GM12891 (cell line): ENCODE results near the gene PAPPA2.

Experiments used
- DNase-seq: peaks from one replicate; pipeline ENCODE4 v3.0.0; 2011; ENCODE audit warnings: low spot score; ENCODE audit not compliant: insufficient read length
- FAIRE-seq: peaks from 2 replicates; lab custom pipeline; 2011; peaks lifted over from hg19 to GRCh38; lab: Jason Lieb, UNC
- PAX5 ChIP-seq: IDR thresholded peaks from 2 replicates; pipeline ENCODE4 v1.6.1; 2011; ENCODE audit warnings: low read length, moderate library complexity, mild to moderate bottlenecking; ENCODE audit not compliant: insufficient read depth, severe bottlenecking
- POLR2A ChIP-seq: IDR thresholded peaks from 2 replicates; pipeline ENCODE4 v1.6.1; 2011; ENCODE audit warnings: low read depth, low read length, control low read depth
- POLR2AphosphoS5 ChIP-seq: IDR thresholded peaks from 2 replicates; pipeline ENCODE4 v1.6.1; 2011; ENCODE audit warnings: low read depth, low read length, control low read depth
- POU2F2 ChIP-seq: IDR thresholded peaks from 2 replicates; pipeline ENCODE4 v1.6.1; 2011; ENCODE audit warnings: low read depth, mild to moderate bottlenecking, control low read depth, low read length, moderate library complexity
- SPI1 ChIP-seq: IDR thresholded peaks from 2 replicates; pipeline ENCODE4 v1.6.1; 2011; ENCODE audit warnings: low read depth, low read length, control low read depth
- TAF1 ChIP-seq: IDR thresholded peaks from 2 replicates; pipeline ENCODE4 v1.6.1; 2011; ENCODE audit warnings: low read depth, low read length, control low read depth

PAPPA2 gene

GRCh38 chr1:176831150-176831549 lies 368.2 kb downstream of the PAPPA2 start:
- FAIRE-seq (no peak), DNase-seq (no peak)

GRCh38 chr1:176837708-176838107 lies 374.7 kb downstream of the PAPPA2 start:
- FAIRE-seq (no peak), DNase-seq (no peak)
- TF ChIP-seq TAF1 (no peak), PAX5 (no peak), SPI1 (no peak), POU2F2 (no peak), POLR2AphosphoS5 (no peak), POLR2A (no peak)

More at GRCh38 chr1:176831150-176831549, 368.2 kb downstream of the PAPPA2 start:
- no peak for TF ChIP-seq POU2F2
- TF ChIP-seq PAX5, result no peak
- no peak for TF ChIP-seq POLR2AphosphoS5
- TF ChIP-seq POLR2A, result no peak
- no peak for TF ChIP-seq TAF1
- no peak for TF ChIP-seq SPI1

- FAIRE-seq (no peak), DNase-seq (no peak)
- TF ChIP-seq SPI1, result no peak
- TF ChIP-seq TAF1, result no peak
- no peak for TF ChIP-seq POLR2AphosphoS5
- TF ChIP-seq POU2F2, result no peak
- no peak for TF ChIP-seq PAX5
- TF ChIP-seq POLR2A, result no peak
Observed at GRCh38 chr1:176838276-176838995, 375.5 kb downstream of the PAPPA2 start.

- TF ChIP-seq PAX5 (no peak), TAF1 (no peak), POLR2A (no peak), POLR2AphosphoS5 (no peak), POU2F2 (no peak), SPI1 (no peak)
- DNase-seq (no peak), FAIRE-seq (no peak)
Observed at GRCh38 chr1:176839216-176839615, 376.2 kb downstream of the PAPPA2 start.

- FAIRE-seq, result no peak
- TF ChIP-seq POLR2AphosphoS5, result no peak
- TF ChIP-seq PAX5, result no peak
- TF ChIP-seq POLR2A, result no peak
- no peak for TF ChIP-seq TAF1
- no peak for TF ChIP-seq SPI1
- no peak for TF ChIP-seq POU2F2
- DNase-seq, result no peak
Observed at GRCh38 chr1:176841238-176841637, 378.3 kb downstream of the PAPPA2 start.

GRCh38 chr1:176843352-176844297 lies 380.6 kb downstream of the PAPPA2 start:
- FAIRE-seq, result no peak
- TF ChIP-seq PAX5 (no peak), POLR2AphosphoS5 (no peak), POLR2A (no peak), TAF1 (no peak), SPI1 (no peak), POU2F2 (no peak)
- no peak for DNase-seq

GRCh38 chr1:176847052-176847451 lies 384.1 kb downstream of the PAPPA2 start:
- TF ChIP-seq PAX5, result no peak
- FAIRE-seq, result no peak
- DNase-seq, result no peak

GRCh38 chr1:176849281-176849680 lies 386.3 kb downstream of the PAPPA2 start:
- FAIRE-seq, result no peak
- TF ChIP-seq POU2F2 (no peak), TAF1 (no peak)
- DNase-seq, result no peak

- no peak for TF ChIP-seq POU2F2
- no peak for TF ChIP-seq POLR2AphosphoS5
- no peak for TF ChIP-seq TAF1
- TF ChIP-seq POLR2A, result no peak
- TF ChIP-seq PAX5, result no peak
- no peak for TF ChIP-seq SPI1
- DNase-seq (no peak), FAIRE-seq (no peak)
Observed at GRCh38 chr1:176850871-176851270, 387.9 kb downstream of the PAPPA2 start.
